Measurements from ENCODE around the gene WDR1.

GRCh38 chr4:10134141-10134540 is 17.5 kb upstream of the WDR1 start:
- TF ChIP-seq POLR2A (IDR thresholded peaks at IDR 0.05) (no peak), CTCF (IDR thresholded peaks at IDR 0.05 in 4 of 5, conservative IDR thresholded peaks at IDR 0.05 in 1 of 5) (no peak)
